GM12878 (cell line): ENCODE data around the gene PRM3. TPM values are rescaled to one million over a fixed set of nuclear protein-coding genes. Genes with fewer than 3 reads are reported as not detected.

Experiments
- ATAC-seq: fragments of 200-7000 bp; cut with Tn5 transposase; 3 replicates; pipeline ENCODE4 v1.9.1; 2020; ENCODE audit warnings: mild to moderate bottlenecking, moderate library complexity
- BruUV-seq: library from RNA; stranded (reverse); fragments of 400-500 nt; replicated peaks from 2 replicates; lab custom pipeline; 2021; lab: Mats Ljungman, UMichigan
- CTCF ChIA-PET: fragments of 300-600 bp; sonication (Branson Sonifier 250); formaldehyde crosslinking; extraction: SDS; loops from one replicate; lab custom pipeline; 2021; ENCODE audit warnings: inconsistent platforms; lab: Yijun Ruan, JAX
- POLR2A ChIA-PET: fragments of 350-600 bp; formaldehyde crosslinking; extraction: SDS; loops from one replicate; lab custom pipeline; 2021; ENCODE audit warnings: inconsistent platforms; lab: Charles Lee
- RAD21 ChIA-PET: fragments of 300-600 bp; sonication (Branson Sonifier 250); formaldehyde crosslinking; loops from one replicate; lab custom pipeline; 2023; ENCODE audit warnings: antibody characterized with exemption; ENCODE audit not compliant: unreplicated experiment; lab: Charles Lee
- SMC1A ChIA-PET: fragments of 300-600 bp; sonication (Branson Sonifier 250); formaldehyde crosslinking; loops from one replicate; lab custom pipeline; 2023; ENCODE audit not compliant: unreplicated experiment, uncharacterized antibody; lab: Charles Lee
- DNase-seq: peaks from one replicate; pipeline ENCODE4 v3.0.0-alpha.2; 2011; ENCODE audit warnings: low read depth, low spot score
- FAIRE-seq: peaks from 3 replicates; lab custom pipeline; 2011; peaks lifted over from hg19 to GRCh38; lab: Jason Lieb, UNC
- H2AFZ ChIP-seq: 2 replicates; pipeline ENCODE4 v1.6.0; 2011; ENCODE audit warnings: low read depth, low read length, control low read depth; ENCODE audit not compliant: control insufficient read depth
- H3K27ac ChIP-seq: 2 replicates; pipeline ENCODE4 v1.5.1; 2011; ENCODE audit warnings: control low read depth; ENCODE audit not compliant: control insufficient read depth, insufficient read depth
- H3K27me3 ChIP-seq, 2 experiments: replicated peaks in 1 of 2; 2 replicates each; pipeline versions ENCODE4 v1.6.0 to v1.6.1; 2011; ENCODE audit warnings: low read length in 1 of 2; ENCODE audit not compliant: control insufficient read depth in 2 of 2, insufficient read depth in 2 of 2
- H3K36me3 ChIP-seq, 2 experiments: 2 replicates each; pipeline ENCODE4 v1.5.1; 2011; ENCODE audit warnings: low read length in 1 of 2; ENCODE audit not compliant: control insufficient read depth in 2 of 2, insufficient read depth in 2 of 2
- H3K4me1 ChIP-seq: 2 replicates; pipeline ENCODE4 v1.6.1; 2011; ENCODE audit warnings: mild to moderate bottlenecking, low read length, moderate library complexity, mixed read lengths; ENCODE audit not compliant: control insufficient read depth, insufficient read depth
- H3K4me2 ChIP-seq: 2 replicates; pipeline ENCODE4 v1.6.0; 2011; ENCODE audit warnings: control low read depth; ENCODE audit not compliant: control insufficient read depth, insufficient read depth
- H3K4me3 ChIP-seq: fragments of 200-600 bp; sonication (generic); 2 replicates; pipeline ENCODE4 v1.5.1; 2016
- H3K79me2 ChIP-seq: 2 replicates; pipeline ENCODE4 v1.6.0; 2011; ENCODE audit warnings: low read length; ENCODE audit not compliant: control insufficient read depth, insufficient read depth
- H3K9ac ChIP-seq: 2 replicates; pipeline ENCODE4 v1.8.0; 2011; ENCODE audit warnings: low read length, control low read depth, mixed read lengths; ENCODE audit not compliant: control insufficient read depth, insufficient read depth
- H3K9me3 ChIP-seq: replicated peaks from 3 replicates; pipeline ENCODE4 v1.5.1; 2011; ENCODE audit warnings: mild to moderate bottlenecking, low read length; ENCODE audit not compliant: control insufficient read depth, insufficient read depth
- H4K20me1 ChIP-seq: 2 replicates; pipeline ENCODE4 v1.6.0; 2011; ENCODE audit not compliant: control insufficient read depth, insufficient read depth
- BHLHE40 ChIP-seq, 2 experiments: fragments of 450-650 bp in 1 of 2; IDR thresholded peaks; 2 replicates each; pipeline ENCODE4 v1.6.1; 2011 to 2017; ENCODE audit warnings: low read depth in 2 of 2, borderline replicate concordance in 1 of 2, improper control_type of control experiment in 1 of 2, low read length in 1 of 2, mild to moderate bottlenecking in 1 of 2
- MEF2B ChIP-seq: fragments of 450-650 bp; IDR thresholded peaks from 2 replicates; pipeline ENCODE4 v1.6.1; 2018; ENCODE audit warnings: mild to moderate bottlenecking, moderate library complexity; ENCODE audit not compliant: partially characterized antibody, poor library complexity, severe bottlenecking
- MTA2 ChIP-seq: fragments of 450-650 bp; IDR thresholded peaks from 2 replicates; pipeline ENCODE4 v1.6.1; 2016; ENCODE audit warnings: low read depth, mild to moderate bottlenecking, moderate library complexity
- NRF1 ChIP-seq: conservative IDR thresholded peaks from 2 replicates; pipeline ENCODE4 v1.6.1; 2011; ENCODE audit warnings: mild to moderate bottlenecking, low read depth, low read length, improper control_type of control experiment
- PAX8 ChIP-seq: fragments of 450-650 bp; IDR thresholded peaks from 2 replicates; pipeline ENCODE4 v1.6.1; 2017; ENCODE audit warnings: mild to moderate bottlenecking, moderate library complexity
- REST ChIP-seq: IDR thresholded peaks from 2 replicates; pipeline ENCODE4 v1.6.1; 2012; ENCODE audit warnings: mild to moderate bottlenecking, low read depth, low read length
- TBL1XR1 ChIP-seq: IDR thresholded peaks from 2 replicates; pipeline ENCODE4 v1.6.1; 2012; ENCODE audit warnings: low read depth, low read length, improper control_type of control experiment
- WGBS: methylation state at CpG from one replicate; pipeline ENCODE4 v1.1.6; 2016; ENCODE audit warnings: low lambda C conversion rate; ENCODE audit not compliant: insufficient replicate concordance, insufficient coverage; ENCODE audit errors: missing lambda C conversion rate; 5-methylcytosine and 5-hydroxymethylcytosine counted together
- in situ Hi-C: fragments of 300-500 bp; cut with MboI; formaldehyde crosslinking; loops from 9 replicates; pipeline ENCODE4 v1.14.3; 2018; ENCODE audit warnings: mixed read lengths
- intact Hi-C: fragments of 100-400 bp; cut with micrococcal nuclease; formaldehyde crosslinking; loops from one replicate; pipeline ENCODE4 v1.14.2; 2022; ENCODE audit not compliant: unreplicated experiment
- polyA plus RNA-seq, 11 experiments: library from polyadenylated mRNA; depleted of rRNA in 4 of 11; unstranded in 6 of 11; stranded (reverse) in 5 of 11; fragments of >200 nt; fragmentation: Nextera tagmentation in 4 of 11; fragmentation: Illumina TruSeq in 1 of 11; extraction: Ambion mirVana in 4 of 11; extraction: Trizol in 1 of 11; gene quantifications; 1 replicate in 1 of 11; 2 replicates in 10 of 11; pipeline versions ENCODE4 v1.2.1 to v1.2.3, GENCODE V29; 2011 to 2016; ENCODE audit warnings: inconsistent platforms in 2 of 11, missing spikeins in 2 of 11, low read depth in 1 of 11
- total RNA-seq, 4 experiments: library from RNA; depleted of rRNA in 3 of 4; stranded (reverse); fragments of >200 nt in 3 of 4; fragmentation: Illumina TruSeq in 1 of 4; extraction: Trizol in 1 of 4; gene quantifications; 2 replicates each; pipeline versions ENCODE4 v1.2.1 to v1.2.3, GENCODE V29; 2013 to 2021
- TF ChIP-seq, protein P1 (sequence below): fragments of 450-650 bp; IDR thresholded peaks from 2 replicates; pipeline ENCODE4 v1.6.1; 2017; ENCODE audit warnings: mild to moderate bottlenecking, moderate library complexity

PRM3 gene
- total and polyA plus RNA-seq, 10 of the 15 experiments (the other 5 are each of a cell fraction or from before 2014, with no cell fraction given): not detected

- intact Hi-C loops: no loop called here
- H3K9ac ChIP-seq: no peak overlapping the region; the same call in 1 of the 2 replicates
- WGBS: 69% methylated on average over 4 of the region's 4 CpGs
- no peaks in the 10 kb centered on the region; the same call in 2 of the 3 replicates for H3K9me3 ChIP-seq
- DNase-seq: no peak
- no peak overlapping the region for H3K27ac ChIP-seq
- TF ChIP-seq REST (no peak), MTA2 (no peak), BHLHE40 (IDR thresholded peaks at IDR 0.05; ENCODE audit: borderline replicate concordance in 1 of 2, low read depth in 2 of 2, low read length in 1 of 2) (peak in 1 of 2 experiments; percentile 65; a peak in 1 of 4 replicates), MEF2B (peak; percentile 37), TBL1XR1 (no peak), NRF1 (no peak), PAX8 (no peak)
- TF ChIP-seq, protein P1, sequence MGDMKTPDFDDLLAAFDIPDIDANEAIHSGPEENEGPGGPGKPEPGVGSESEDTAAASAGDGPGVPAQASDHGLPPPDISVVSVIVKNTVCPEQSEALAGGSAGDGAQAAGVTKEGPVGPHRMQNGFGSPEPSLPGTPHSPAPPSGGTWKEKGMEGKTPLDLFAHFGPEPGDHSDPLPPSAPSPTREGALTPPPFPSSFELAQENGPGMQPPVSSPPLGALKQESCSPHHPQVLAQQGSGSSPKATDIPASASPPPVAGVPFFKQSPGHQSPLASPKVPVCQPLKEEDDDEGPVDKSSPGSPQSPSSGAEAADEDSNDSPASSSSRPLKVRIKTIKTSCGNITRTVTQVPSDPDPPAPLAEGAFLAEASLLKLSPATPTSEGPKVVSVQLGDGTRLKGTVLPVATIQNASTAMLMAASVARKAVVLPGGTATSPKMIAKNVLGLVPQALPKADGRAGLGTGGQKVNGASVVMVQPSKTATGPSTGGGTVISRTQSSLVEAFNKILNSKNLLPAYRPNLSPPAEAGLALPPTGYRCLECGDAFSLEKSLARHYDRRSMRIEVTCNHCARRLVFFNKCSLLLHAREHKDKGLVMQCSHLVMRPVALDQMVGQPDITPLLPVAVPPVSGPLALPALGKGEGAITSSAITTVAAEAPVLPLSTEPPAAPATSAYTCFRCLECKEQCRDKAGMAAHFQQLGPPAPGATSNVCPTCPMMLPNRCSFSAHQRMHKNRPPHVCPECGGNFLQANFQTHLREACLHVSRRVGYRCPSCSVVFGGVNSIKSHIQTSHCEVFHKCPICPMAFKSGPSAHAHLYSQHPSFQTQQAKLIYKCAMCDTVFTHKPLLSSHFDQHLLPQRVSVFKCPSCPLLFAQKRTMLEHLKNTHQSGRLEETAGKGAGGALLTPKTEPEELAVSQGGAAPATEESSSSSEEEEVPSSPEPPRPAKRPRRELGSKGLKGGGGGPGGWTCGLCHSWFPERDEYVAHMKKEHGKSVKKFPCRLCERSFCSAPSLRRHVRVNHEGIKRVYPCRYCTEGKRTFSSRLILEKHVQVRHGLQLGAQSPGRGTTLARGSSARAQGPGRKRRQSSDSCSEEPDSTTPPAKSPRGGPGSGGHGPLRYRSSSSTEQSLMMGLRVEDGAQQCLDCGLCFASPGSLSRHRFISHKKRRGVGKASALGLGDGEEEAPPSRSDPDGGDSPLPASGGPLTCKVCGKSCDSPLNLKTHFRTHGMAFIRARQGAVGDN: 0 out of 2 replicates have a peak, but pooled peaks have one; percentile 12
- H3K4me2 ChIP-seq: no peak overlapping the region
- no peaks in the 10 kb centered on the region; the same call in 1 of the 2 replicates for H3K79me2 ChIP-seq
- ATAC-seq: no peak
- H2AFZ ChIP-seq: no peak overlapping the region; the same call in 1 of the 2 replicates
- no TSS peak for BruUV-seq
- SMC1A ChIA-PET: interaction anchor here (0.7 to 8.4 kb wide), 4 partner anchors 9 to 51 kb away, joined by 3 to 194 read pairs (median 56); partner anchors contain the start of gene SOCS1
- in situ Hi-C loops: loop anchor here (10.0 kb wide), 1 partner anchor 997 kb away; no protein-coding TSS in a partner anchor
- H3K4me1 ChIP-seq: peaks cover 54% of the 10 kb centered on the region
- POLR2A ChIA-PET: interaction anchor here (0.7 to 6.0 kb wide), 2 partner anchors 53 to 89 kb away, joined by 3 to 60 read pairs; no protein-coding TSS in a partner anchor
- no peaks in the 10 kb centered on the region for H3K27me3 ChIP-seq
- no peak overlapping the region for H3K4me3 ChIP-seq
- no peak for FAIRE-seq
- H3K36me3 ChIP-seq: no peaks in the 10 kb centered on the region
- H4K20me1 ChIP-seq: no peaks in the 10 kb centered on the region
- RAD21 ChIA-PET: interaction anchor here (1.0 to 6.8 kb wide), 2 partner anchors 9 to 54 kb away, joined by 3 to 206 read pairs; no protein-coding TSS in a partner anchor
- CTCF ChIA-PET: interaction anchor here (0.6 to 1.9 kb wide), 4 partner anchors 52 to 196 kb away, joined by 3 to 8 read pairs (median 3); no protein-coding TSS in a partner anchor
These were observed 28.4 kb upstream of the PRM3 start for GRCh38 chr16:11301645-11302501.
